ENCODE measurements around the gene UBE2D4.
A peak's percentile ranks its signal among the peaks of the same experiment; 100 is the strongest.
"Not testable (repeated sequence)": the region's sequence is repeated elsewhere in the genome, so short reads cannot be mapped to it uniquely, and the experiment has no call there.

The UBE2D4 gene

DNA sequence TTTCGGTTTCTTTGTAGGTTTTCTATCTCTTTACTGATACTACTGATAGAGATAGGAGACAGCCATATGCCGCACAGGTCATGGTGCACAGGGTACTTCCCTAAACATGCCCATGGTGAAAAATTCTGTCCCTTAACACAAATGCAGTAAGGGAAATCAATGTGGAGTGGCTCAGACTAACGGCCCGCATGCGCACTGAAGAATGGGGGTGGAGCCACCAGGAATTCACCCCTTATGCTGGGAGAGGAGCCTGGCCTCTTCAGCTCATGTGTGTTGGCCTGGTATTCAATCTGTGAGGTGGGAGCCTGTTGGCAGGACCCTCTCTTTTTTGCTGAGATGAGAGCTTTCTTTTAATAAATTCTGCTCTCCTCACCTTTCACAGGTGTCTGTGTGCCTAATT lies 11.4 kb upstream of the UBE2D4 start:
- DNase-seq = no peak

DNA sequence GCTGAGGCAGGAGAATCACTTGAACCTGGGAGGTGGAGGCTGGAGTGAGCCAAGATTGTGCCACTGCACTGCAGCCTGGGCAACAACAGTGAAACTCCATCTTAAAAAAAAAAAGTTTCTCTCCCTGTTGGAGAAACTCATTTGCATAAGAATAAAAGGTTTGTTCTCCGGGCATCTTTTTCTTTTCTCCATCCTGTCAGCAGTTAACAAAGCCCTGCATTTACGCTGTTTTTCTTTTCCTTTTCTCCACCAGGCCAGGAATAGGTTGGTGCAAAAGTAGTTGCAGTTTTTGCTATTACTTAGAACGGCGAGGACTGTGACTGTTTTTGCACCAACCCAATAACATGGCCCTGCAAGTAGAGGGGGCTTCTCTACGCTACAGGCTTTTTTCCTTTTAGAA lies 10.3 kb upstream of the UBE2D4 start:
- DNase-seq = no peak

DNA sequence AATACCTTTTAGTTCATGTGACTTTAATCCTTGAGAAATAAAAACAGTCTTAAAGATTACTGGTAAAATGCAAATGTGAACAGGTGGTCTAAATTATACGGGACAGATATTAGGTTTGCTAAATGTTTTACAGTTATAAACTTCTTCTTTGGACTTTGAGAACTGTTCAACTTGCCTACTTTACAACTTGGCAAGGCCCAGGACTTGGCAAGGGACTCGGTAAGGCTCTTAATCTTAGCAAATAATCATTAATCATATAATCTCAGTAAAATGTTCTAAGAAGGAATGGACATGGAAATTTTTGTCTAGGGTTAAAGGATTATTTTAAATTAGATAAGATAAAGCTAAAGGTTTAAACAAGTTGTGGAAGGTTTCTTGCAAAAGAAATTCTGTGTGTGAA lies 4.8 kb upstream of the UBE2D4 start:
- no peak for DNase-seq

DNA sequence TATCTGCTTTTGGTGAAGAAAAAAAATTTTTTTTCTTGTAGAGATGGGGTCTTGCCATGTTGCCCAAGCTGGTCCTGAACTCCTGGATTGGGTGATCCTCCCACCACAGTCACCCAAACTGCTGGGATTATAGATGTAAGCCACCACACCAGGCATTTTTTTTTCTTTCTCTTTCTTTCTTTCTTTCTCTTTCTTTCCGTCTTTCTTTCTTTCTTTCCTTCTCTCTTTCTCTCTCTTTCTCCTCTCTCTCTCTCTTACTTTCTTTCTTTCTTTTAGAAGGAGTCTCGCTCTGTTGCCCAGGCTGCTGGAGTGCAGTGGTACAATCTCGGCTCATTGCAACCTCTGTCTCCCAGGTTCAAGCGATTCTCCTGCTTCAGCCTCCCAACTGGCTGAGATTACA lies 3.5 kb upstream of the UBE2D4 start:
- no peak for DNase-seq

DNA sequence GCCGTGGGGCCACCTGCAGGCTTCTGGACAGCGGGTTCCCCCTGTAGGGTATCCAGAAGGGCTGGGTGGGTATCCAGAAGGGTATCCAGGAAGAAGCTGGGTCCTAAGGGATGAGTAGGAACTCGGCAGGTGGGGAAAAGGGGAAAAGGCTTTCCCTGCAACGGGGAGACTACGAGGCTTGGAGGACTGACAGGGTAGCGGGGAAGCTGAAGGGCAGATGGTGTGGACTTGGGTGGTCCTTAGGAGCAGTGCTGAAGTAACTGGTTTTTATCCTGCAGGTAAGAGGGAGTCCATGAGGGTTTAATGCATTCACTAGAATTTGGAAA lies 525 bp downstream of the UBE2D4 start:
- no peak for DNase-seq

DNA sequence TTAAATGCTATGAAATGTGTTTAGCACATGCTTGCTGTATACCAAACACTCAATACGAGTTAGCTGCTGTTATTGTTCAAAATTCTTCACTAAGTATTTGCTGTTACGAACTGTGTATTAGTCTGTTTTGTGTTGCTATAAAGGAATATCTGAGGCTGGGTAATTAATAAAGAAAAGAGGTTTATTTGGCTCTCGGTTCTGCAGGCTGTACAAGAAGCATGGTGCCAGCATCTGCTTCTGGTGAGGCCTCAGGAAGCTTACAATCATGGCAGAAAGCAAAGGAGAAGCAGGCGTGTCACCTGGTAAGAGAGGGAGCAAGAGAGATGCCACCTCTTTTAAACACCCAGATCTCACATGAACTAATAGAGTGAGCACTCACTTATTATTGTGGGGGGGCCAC lies 1.6 kb downstream of the UBE2D4 start:
- DNase-seq = no peak

DNA sequence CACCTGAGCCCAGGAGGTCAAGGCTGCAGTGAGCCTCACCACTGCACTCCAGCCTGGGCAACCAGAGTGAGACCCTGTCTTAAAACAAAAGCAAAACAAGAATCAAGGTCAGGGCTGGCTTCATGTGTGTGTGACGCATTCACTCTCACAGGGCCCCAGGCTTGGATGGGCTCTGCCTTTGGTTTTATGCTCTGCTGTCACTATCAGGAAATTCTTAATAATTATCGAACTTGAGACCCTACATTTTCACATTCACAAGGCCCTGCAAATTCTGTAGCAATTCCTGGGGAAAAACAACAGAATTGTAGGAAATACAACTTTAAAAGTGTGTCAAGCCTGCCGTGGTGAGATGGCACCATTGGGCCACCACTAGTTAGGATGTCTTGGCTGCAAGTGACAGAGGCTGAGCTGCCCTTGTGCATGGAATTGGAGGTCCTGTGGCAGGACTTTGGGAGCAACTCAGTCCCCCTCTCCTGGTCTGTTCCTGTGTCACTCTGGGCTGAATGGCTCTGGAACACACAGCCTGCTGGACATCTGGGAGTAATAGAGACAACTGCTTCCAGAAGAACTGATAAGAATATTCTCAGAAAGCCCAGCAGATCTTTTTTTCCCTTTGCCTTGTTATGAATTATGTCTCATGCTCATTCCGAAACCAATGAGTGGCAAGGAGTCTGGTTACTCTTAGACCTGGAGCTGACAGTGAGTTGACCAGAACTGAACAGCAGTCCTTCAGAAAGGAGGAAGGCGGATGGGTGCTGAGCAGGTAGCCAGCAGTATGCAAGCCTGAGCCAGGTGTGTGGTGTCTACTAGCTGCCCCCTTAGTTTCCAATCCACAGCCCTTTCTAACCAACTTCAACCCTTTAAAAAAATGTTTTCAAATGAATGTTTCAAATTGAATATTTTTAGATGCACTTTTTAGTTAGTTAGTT lies 3.6 kb downstream of the UBE2D4 start:
- DNase-seq = no peak

DNA sequence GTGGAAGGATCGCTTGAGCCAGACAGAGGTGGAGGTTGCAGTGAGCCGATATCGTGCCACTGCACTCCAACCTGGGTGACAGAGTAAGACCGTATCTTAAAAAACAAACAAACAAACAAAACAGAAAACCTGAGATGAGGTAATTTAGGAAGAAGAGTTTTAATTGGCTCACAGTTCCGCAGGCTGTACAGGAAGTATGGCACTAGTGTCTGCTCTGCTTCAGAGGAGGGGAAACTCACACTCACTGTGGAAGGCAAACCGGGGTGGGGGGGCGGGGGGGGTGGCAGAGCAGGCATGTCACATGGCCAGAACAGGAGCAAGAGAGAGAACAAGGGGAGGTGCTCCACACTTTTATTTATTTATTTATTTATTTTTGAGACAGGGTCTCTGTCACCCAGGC lies 5.1 kb downstream of the UBE2D4 start:
- no peak for DNase-seq

DNA sequence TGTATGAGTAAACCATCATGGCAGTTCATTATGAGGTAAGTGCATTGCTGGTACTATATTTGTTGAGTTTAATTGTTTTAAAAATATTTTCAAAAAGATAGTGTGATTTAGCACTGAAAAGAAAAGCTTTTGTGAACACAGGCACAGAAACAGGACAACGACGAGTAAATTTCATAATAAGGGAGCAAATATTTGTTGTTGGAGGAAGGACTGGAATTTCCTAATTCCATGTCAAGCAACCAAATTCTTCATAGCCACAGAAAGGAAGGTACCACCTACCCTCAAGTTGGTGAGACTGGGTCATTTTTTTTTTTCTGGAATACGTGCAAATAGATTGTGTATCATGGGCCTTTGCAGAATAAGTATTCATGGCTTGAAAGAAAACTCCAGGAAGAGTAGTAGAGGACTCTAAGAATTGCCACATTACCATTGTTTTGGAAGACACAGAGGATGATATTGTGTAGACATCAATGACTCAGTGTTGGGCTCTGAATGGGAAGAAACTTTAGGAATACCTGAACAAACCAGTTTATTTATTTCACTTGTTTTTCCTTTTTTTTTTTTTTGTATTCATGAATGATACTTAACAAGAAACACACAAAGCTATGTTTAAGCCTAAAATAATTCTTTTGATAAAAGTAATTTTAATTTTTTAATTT lies 7.8 kb downstream of the UBE2D4 start:
- DNase-seq = no peak

DNA sequence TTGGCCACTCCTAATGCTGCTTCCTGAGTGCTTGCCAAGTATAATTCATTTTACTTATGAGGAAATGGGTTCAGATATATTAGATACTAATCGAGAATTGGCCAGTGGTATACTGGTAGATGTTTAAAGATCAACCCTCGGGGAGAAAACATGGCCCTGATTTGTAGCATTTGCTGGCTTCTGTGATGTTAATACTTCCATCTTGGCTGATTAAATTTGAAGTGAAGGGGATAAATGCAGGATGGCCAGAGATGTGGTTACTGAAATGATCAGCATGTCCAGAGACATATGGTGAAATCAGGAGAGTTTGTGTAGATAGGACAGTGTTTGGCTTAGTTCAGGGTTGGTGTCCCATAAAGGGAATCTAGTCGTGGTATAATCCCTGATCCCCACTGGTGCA lies 11.2 kb downstream of the UBE2D4 start:
- DNase-seq = no peak

DNA sequence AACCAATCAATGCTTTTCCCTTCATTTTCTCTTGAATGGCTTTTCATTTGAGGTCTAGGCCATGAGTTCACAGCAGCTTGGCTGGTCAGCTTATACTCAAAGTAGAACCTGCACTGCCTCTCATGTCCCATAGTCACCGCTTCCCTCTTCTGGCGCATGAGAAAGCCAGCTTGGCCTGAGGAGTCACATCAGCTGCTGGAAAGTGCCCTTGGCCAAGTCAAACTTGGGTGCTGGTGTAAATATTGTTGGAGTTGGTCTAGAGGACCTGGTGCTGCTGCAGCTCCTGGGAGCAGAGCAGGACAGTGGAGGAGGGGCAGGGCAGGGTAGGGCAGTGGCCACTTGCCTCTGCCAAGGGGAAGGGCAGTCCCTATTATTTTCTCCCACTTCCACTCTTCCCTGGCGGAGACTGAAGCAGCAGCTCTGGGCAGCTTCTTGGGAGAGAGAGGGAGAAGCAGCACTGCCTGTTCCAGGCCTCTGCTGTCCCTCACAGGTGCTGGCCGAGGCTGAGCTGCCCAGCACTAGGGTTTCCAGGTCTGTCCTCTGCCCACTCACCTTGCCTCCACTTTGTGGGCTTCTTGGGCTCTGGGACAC lies 12.8 kb downstream of the UBE2D4 start:
- no peak for DNase-seq

DNA sequence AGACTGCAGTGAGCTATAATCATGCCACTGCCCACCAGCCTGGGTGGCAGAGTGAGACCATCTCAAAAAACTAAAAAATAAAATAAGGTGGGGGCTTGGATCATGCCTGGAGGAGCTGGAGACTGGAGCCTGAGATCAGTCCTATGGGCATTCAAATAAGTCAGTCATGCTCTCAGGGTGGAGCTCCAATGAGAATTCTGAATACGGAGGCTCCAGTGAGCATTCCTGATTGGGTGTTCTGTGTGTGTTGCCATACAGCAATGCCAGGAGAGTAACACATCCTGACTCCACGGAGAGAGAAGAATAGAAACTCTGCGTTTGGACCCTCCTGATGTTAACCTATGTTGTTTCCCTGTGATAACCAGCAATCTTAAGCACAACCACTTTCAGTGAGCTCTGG lies 16.0 kb downstream of the UBE2D4 start:
- DNase-seq = no peak

DNA sequence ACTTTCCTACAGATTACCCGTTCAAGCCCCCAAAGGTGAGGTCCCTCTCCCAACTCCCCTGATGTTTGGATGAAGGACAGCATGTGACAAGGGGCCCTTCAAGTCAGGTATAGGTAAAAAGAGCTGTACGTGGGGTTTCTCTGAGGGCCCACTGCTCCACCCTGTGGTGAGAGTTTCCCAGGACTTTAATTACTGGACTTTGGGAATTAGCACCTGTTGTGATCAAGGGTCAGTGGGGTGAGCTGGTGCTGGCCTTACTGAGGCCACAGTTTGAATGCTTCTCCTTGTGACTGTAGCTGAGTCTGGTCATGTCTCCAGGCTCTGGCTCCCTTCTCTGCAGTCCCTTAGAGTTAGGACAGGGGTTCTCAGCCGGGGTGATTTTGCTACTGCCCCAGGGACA lies 16.8 kb downstream of the UBE2D4 start:
- DNase-seq = no peak

DNA sequence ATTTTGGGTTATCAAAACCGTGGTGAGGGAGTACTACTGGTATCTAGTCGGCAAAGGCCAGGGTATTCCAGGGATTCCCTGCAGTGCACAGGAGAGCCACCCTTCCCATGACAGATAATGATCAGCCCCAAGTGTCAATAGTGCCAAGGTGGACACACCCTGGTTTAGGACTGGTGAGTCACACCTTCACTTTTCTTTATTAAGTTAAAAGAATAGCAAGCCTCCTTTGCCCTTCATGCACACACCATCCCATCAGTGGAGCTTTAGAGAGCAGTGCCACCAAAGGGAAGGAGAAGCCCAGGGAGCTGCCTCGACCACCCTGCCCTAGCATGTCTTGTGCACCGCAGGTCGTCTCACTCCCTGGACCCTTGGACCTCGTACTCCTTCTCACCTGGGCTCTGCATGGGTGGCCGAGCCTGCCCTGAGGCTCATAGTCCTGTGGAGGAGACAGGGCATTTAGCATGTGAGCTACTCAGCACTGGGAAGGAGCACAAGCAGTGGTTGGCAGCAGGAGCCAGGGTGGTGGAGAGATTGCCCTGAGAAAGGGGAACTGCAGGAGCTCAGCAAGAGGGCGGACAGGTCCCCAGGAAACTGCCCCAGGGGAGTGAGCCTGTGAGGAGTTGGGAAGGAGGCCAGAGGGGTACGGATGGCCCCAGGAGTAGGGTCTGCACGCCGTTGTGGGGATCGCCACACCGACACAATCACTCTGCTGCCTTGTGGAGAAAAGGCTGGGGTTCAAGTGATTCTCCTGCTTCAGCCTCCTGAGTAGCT lies 17.4 kb downstream of the UBE2D4 start:
- no peak for DNase-seq

DNA sequence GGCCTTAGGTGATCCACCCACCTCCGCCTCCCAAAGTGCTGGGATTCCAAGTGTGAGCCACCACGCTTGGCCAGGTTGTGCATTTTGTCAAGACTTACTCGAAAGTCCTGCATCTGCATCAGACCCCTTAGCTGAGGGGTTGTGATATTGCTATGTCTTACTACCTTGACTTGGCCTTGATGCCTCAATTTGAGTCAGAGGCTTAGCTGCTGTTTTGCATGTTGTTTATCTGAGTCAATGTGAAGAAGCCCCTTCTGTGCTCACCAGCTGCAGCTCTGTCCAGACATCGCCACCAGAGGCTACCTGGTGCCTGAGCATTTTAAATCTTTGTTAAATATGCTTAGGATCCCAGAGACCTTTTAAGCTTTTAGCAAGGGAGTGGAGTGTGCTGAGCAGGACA lies 18.1 kb downstream of the UBE2D4 start:
- DNase-seq = no peak

DNA sequence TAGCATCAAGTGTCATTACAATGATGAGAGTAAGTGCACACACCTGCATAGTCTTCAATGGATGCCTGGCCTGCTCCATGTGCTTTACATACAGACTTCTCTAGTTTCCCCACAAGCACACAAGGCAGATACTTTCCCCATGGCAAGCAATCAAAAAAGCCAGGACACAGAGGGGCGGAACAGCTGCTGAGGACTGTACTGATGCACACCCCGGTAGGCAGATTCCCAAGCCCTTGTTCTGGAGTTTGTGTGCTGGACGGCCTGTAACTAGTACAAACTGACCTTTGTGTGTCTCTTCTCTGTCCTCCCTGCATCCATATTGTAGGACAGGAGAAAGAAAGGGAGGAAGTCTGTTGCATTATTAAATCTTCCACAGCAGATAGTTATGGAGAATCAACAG lies 25.8 kb downstream of the UBE2D4 start:
- DNase-seq = no peak

DNA sequence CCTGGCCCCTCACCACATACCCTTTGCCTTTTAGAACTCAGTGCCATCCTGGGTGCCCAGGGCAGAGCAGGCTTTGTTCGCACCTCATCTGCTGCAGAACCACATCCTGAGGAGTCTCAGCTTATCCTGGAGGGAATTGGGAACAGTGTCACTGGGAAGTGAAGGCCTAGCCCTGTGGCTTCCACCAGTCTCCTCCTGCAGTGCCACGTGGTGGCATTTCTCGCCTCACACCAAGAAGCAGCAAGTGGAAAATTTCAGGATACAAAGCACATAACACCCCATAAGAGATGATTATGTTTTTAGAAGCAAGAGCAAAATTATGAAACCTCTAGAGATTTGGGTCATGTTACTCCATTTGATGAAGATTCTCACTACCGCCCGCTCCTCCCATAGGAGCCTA lies 26.8 kb downstream of the UBE2D4 start:
- DNase-seq = no peak

DNA sequence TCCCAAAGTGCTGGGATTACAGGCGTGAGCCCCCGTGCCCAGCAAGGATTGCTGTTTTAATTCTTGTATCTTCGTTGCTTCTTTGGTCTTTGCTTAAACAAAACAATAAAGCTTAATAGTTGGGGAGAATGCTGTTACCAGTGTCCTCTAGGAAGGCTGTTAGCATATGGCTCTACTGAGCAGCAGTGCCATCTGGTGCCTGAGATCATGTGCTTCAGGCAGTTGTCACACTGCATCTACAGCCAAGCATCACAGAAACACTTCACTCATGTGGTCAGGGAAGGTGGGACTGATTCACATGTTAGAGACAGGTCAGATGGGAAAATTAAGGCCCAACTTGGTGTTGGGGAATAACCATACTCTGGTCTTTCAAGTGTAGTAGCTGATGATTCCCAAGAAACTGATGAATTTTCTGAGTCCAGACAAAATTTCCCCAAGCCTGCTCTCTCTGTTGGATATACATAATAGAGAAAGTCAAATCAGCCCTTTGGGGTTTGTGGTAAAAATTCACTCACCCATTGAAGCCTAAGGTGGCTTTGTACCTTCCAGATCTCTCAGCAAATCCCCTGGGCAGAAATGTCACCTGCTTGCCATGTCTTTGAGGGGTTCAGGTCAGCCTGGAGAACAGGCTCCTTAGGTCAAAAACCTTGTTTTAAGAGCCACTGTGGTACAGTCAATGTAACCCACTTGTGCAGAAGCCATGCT lies 28.4 kb downstream of the UBE2D4 start:
- DNase-seq = peak; percentile 21

DNA sequence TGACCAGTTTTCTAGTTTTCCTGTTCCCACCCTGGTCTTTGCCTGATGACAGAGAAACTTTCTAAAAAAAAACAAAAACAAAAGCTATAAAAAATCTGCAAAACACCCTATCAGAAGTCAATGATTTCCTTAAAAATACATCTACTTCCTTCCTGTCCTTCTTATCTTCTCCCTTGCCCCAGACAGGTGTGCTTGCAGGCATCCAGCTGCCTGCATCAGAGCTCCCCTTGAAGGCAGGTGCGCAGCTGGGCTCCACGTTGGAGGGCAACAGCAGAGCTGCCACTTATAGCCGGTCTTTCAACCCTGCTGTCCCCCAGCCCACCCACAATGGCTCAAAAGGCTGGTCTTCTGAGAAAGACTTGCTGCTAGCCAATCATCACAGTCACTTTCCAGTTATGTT lies 29.8 kb downstream of the UBE2D4 start:
- DNase-seq = no peak

DNA sequence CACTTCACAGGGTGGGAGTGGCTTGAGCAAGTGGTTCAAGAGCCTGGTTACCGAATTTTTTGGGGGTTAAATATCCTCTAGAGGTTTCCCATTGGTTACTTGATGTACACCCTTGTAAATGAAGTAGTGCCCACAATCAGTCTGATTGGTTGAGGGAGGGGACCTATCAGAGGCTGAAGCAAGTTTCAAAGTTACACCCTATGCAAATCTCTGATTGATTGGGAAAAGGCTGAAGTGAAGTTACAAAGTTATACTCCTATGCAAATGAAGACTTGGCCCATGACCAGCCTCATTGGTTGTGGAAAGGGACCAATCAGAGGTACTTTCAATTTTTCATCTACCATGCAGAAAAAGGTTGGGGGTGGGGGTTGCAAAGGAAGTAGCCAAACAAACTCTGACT lies 34.7 kb downstream of the UBE2D4 start:
- no peak for DNase-seq

DNA sequence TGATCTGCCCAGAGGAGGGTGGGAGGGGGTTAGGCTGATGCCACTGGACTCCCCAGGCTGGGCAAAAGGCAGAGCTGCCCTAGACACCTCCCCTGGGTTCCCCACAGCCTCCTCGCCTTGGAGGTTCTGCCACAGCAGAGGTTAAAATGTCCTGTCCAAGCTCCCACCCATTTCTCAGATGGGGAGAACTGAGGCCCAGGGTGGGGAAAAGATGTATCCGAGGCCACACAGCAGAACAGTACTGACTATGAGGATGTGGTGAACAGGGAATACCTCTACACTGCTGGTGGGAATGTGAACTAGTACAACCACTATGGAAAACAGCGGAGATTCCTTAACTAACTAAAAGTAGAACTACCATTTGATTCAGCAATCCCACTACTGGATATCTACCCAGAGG lies 40.2 kb downstream of the UBE2D4 start:
- DNase-seq = not testable (repeated sequence)

DNA sequence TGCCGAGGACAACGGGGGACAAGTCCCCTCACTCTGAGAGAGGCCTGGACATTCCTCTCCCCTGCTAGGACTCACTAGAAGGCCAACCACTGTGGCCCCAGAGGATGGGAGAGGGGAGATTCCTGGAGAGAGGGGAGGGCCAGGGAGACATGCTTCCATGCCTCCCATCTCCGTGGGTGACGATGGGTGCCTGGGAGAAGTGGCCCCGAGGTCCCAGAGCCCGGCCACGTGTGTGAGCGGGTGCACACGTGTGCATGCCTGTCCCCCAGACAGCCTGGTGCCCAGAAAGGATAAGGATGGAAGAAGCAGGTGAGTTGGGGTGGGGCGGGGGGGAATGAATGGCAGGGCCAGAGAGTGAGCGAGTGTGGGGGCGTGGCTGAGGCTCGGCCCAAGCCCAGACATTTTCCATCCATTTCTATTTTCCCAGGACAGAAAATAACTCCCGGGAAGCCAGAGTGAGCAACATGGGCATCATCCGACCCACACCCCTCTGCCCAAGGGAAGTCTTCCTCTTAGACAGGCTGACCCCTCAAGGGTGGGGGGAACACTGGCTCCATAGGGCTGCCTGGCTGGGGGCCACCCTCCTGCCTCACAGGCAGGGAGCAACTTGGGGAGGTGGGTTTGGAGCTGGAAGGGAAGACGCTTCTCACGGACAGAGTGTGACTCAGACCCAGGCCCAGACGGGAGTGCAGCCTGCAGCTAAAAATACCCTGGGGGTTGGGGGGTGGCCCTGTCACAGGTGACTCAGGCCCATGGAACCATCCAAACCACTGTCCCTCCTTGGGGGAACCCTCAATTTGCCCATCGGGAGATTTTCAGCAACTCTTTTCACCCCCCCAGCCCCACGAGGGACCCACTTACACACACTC lies 42.2 kb downstream of the UBE2D4 start:
- DNase-seq = not testable (repeated sequence)

All from NCI-H524 treated with DMSO at 0.1 percent for 48 hours (cell line).